Naive B cell (primary cell): ENCODE results near the gene GNB2. TPM values are rescaled to one million over a fixed set of nuclear protein-coding genes. Genes with fewer than 3 reads are reported as not detected.
A peak's percentile ranks its signal among the peaks of the same experiment; 100 is the strongest.

ENCODE experiments used
- ATAC-seq, 2 donors: fragments of 150-1000 bp; cut with Tn5 transposase; 2 replicates each; pipeline ENCODE4 v1.10.0; 2021; ENCODE audit warnings: low read depth in 2 of 2, mild to moderate bottlenecking in 2 of 2, moderate library complexity in 2 of 2
- DNase-seq: peaks from one replicate; pipeline ENCODE4 v3.0.0; 2022
- H3K27ac Mint-ChIP-seq, 6 donors: one replicate each; pipeline ENCODE4 v1.8.0; 2020 to 2022; ENCODE audit warnings: mild to moderate bottlenecking in 6 of 6, mixed read lengths in 6 of 6, moderate library complexity in 5 of 6, inconsistent platforms in 2 of 6
- H3K27me3 Mint-ChIP-seq, 3 donors: one replicate each; pipeline ENCODE4 v1.8.0; 2021 to 2022; ENCODE audit warnings: mixed read lengths in 3 of 3, mild to moderate bottlenecking in 1 of 3
- H3K36me3 Mint-ChIP-seq, 2 donors: one replicate each; pipeline ENCODE4 v1.8.0; 2020 to 2022; ENCODE audit warnings: mixed read lengths in 2 of 2, inconsistent platforms in 1 of 2, mild to moderate bottlenecking in 1 of 2
- H3K4me1 Mint-ChIP-seq, 3 donors: one replicate each; pipeline ENCODE4 v1.8.0; 2020 to 2022; ENCODE audit warnings: mixed read lengths in 3 of 3, inconsistent platforms in 1 of 3, mild to moderate bottlenecking in 1 of 3, moderate library complexity in 1 of 3
- H3K4me3 Mint-ChIP-seq, 8 donors: one replicate each; pipeline ENCODE4 v1.8.0; 2020 to 2022; ENCODE audit warnings: mild to moderate bottlenecking in 8 of 8, mixed read lengths in 8 of 8, moderate library complexity in 8 of 8, inconsistent platforms in 2 of 8
- H3K9me3 Mint-ChIP-seq, 7 donors: one replicate each; pipeline ENCODE4 v1.8.0; 2020 to 2022; ENCODE audit warnings: mixed read lengths in 7 of 7, mild to moderate bottlenecking in 5 of 7, inconsistent platforms in 2 of 7, moderate library complexity in 1 of 7
- polyA plus RNA-seq, 6 donors: library from polyadenylated mRNA; unstranded; fragments of 300-500 nt; fragmentation: Illumina TruSeq; gene quantifications; one replicate each; pipeline ENCODE4 v1.2.3, GENCODE V29; 2021; ENCODE audit warnings: low read depth in 6 of 6

GNB2 gene
- polyA plus RNA-seq, 6 donors from 2014 or later: 46.2 to 65.4 (median 56.2) TPM

DNA sequence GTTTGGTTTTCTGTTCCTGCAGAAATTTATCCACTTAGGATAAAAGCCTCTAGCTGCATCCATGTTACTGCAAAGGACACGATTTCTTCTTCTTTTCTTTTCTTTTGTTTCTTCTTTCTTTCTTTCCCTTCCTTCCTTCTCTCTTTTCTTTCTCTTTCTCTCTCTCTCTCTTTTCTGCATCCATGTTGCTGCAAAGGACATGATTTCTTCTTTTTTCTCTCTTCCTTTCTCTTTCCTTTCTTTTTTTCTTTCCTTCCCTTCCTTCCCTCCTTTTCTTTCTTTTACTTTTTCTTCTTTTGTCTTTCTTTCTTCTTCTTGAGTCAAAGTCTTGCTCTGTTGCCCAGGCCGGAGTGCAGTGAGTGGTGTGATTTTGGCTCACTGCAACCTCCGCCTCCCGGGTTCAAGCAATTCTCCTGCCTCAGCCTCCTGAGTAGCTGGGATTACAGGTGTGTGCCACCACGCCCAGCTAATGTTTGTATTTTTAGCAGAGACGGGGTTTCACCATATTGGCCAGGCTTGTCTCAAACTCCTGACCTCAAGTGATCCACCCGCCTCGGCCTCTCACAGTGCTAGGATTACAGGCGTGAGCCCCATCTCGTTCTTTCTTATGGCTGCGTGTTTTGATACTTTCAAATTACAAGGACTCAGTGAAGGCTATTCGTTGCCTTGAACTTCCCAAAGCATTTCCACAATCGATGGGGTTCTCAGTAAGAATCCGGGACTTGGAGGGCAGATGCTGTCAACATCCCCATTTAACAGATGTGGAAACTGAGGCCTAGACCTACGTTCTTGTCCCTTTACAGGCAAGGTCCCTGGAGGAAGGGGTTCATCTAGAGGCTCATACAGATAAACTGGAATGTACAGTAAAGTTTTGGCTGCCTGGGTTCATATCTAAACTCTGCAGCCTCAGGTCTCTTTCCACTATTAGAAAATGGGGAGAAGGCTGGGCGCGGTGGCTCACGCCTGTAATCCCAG is 1.9 kb upstream of the GNB2 start:
- H3K9me3 Mint-ChIP-seq: no peaks in the 10 kb centered on the region
- H3K4me1 Mint-ChIP-seq: peaks cover 12 to 27% (median 13%) of the 10 kb centered on the region in 3 donors
- no peak for ATAC-seq
- no peak overlapping the region for H3K27ac Mint-ChIP-seq
- peaks cover 0 to 5% (median 0%) of the 10 kb centered on the region in 3 donors for H3K27me3 Mint-ChIP-seq
- no peaks in the 10 kb centered on the region for H3K36me3 Mint-ChIP-seq
- H3K4me3 Mint-ChIP-seq: peak overlapping the region in 5 of 8 donors; percentile 57 to 97 (median 86)
- DNase-seq: no peak

DNA sequence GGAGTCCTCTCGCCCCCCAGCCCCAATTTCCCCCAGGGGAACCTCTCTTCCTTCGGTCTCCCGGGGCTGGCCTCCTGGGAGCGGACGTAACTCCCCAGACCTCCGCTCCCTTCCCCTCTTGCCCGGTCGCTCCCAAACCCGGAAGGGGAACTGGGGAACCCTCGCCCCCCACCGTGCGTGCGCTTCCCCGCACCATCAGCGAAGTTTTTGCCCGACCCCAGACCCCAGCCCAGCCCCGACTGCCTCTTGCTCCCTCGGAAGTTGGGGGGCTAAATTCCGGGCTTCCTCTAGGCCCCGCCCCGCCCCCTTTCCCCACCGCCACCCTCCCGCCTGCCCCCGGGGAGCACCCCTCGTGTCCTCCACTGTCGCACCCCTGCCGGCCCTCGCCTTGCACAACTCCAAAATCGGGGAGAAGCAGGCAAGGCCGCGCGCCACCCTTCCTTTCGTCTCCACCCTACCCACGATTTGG is 436 bp downstream of the GNB2 start:
- Mint-ChIP-seq H3K4me1 (peaks cover 11 to 34% (median 19%) of the 10 kb centered on the region in 3 donors), H3K36me3 (no peaks in the 10 kb centered on the region), H3K27ac (peak overlapping the region; percentile 70 to 98 (median 96)), H3K27me3 (no peaks in the 10 kb centered on the region), H3K4me3 (peak overlapping the region; percentile 91 to 100 (median 96)), H3K9me3 (no peaks in the 10 kb centered on the region)
- ATAC-seq (no peak), DNase-seq (peak; percentile 53)

DNA sequence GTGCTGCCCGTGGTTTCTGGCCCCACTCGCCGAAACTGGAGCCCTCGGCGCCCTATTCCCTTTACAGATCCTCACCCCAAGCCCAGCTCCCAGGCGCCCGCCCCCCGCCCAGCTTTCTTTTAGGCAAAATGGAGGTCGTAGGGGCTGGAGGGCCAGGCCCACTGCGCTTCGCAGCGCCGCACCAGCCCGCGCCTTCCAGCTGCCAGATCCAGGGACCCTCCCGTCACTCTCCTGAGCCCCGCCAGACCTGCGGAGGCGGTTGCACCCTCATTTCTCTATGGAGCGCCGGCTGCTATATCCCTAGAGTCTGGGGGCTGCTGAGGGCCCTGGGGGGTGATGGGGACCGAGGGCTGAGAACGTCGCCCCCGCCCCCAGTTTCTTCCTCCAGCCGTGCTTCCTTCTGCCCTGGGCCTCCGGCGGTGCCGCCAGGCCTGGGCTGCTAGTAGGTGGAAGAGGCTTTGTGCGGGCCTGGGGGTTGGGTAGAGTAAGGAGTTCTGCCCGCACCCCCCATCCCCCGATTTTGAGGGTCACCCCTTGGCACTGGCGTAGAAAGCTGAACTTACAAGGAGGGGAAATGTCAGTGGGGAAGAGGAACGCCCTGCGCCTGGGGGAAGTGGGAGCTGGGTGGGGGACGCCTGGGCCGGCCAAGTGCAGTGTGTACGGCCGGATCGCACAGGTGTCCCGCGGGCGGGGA is 1.0 kb downstream of the GNB2 start:
- Mint-ChIP-seq H3K4me3 (peak overlapping the region; percentile 91 to 100 (median 96)), H3K9me3 (no peaks in the 10 kb centered on the region), H3K27ac (peak overlapping the region; percentile 94 to 98 (median 96)), H3K4me1 (peaks cover 15 to 34% (median 19%) of the 10 kb centered on the region in 3 donors), H3K36me3 (no peaks in the 10 kb centered on the region), H3K27me3 (no peaks in the 10 kb centered on the region)
- DNase-seq: peak; percentile 50
- ATAC-seq: no peak

DNA sequence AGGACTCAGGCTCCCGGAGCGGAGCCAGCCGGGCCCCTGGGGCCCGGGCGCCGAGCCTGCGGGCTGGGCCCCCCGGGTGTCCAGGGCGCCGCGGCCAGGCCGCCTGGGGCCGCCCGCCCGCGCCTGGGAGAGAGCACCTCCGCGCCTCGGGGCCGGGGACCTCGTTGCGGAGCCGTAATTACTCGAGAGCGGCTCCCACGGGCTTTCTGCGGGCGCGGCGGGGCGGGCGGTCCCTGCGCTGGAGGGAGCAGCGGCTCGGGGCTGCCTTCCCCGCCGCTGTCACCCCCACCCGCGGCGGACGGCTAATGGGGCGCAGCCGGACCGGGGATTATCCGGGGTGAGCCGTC is 1.5 kb downstream of the GNB2 start:
- peak overlapping the region; percentile 91 to 100 (median 96) for H3K4me3 Mint-ChIP-seq
- H3K4me1 Mint-ChIP-seq: peaks cover 16 to 34% (median 19%) of the 10 kb centered on the region in 3 donors
- ATAC-seq (peak in 1 of 2 donors; percentile 2), DNase-seq (no peak)
- peak overlapping the region in 4 of 6 donors; percentile 70 to 97 (median 94) for H3K27ac Mint-ChIP-seq
- no peaks in the 10 kb centered on the region for H3K27me3 Mint-ChIP-seq
- no peaks in the 10 kb centered on the region for H3K9me3 Mint-ChIP-seq
- H3K36me3 Mint-ChIP-seq: no peaks in the 10 kb centered on the region

DNA sequence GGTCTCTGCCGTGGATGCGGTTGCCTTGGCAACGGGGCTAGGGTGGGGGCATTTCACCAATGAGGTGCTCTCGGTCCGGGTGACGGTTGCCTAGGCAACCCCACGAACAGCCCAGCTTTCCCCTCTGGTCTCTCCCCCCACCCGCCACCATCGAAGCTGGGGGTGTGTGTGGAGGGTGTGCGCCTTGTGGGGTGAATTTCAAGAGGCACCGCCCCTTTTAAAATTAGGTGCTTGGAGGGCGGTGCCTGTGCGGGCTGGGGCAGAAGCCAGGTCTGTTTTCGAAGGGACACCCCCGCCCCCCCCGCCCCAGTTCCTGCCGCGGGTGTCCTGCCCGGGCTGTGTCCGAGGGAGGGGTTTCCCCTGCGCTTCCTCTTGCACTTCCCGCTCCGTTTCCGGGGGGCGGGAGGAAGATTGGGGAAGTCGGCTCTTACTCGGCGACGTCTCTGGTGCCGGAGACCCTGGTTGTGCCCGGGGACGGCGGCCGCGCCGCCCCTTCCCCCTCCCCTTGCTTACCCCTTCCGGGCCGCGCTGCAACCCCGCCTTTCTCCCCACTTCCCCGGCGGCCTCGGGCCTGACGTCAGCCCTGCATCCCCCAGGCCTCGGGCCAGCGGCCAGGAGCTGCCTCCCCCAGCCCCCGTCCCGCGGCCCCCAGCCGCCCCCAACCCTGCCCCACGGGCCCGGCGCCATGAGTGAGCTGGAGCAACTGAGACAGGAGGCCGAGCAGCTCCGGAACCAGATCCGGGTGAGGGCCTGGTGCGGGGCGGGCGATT is 2.2 kb downstream of the GNB2 start:
- Mint-ChIP-seq H3K27ac (peak overlapping the region; percentile 70 to 98 (median 94)), H3K4me1 (peaks cover 19 to 34% (median 19%) of the 10 kb centered on the region in 3 donors), H3K27me3 (no peaks in the 10 kb centered on the region), H3K36me3 (no peaks in the 10 kb centered on the region), H3K9me3 (no peaks in the 10 kb centered on the region), H3K4me3 (peak overlapping the region; percentile 83 to 94 (median 90))
- ATAC-seq: peak; percentile 61 to 62
- peak; percentile 93 for DNase-seq

DNA sequence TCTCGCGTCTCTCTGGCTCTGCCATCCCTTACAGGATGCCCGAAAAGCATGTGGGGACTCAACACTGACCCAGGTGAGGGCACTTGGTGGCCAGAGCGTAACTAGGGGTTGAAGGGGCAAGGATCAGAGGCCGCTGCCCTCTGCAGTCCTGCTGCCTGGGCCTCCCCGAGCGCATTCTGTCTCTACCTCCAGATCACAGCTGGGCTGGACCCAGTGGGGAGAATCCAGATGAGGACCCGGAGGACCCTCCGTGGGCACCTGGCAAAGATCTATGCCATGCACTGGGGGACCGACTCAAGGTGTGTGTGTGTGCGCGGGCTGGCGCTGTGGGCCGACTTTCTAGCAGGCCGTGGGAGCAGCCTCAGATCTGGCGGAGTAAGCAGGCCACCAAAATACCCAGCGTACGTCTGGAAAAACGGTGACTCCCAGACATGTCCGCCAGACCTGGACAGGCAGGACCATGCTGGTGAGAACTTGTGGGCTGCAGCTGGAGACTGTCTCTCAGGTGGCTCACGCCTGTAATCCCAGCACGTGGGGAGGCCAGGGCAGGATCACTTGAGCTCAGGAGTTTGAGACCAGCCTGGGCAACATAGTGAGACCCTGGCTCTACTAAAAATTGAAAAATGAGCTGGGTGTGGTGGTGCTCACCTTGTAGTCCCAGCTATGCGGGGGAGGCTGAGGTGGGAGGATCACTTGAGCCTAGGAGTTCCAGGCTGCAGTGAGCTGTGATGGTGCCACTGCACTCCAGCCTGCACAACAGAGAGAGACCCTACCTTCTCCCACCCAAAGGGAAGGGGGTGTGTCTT is 3.2 kb downstream of the GNB2 start:
- H3K4me1 Mint-ChIP-seq: peaks cover 19 to 34% (median 19%) of the 10 kb centered on the region in 3 donors
- no peak for ATAC-seq

DNA sequence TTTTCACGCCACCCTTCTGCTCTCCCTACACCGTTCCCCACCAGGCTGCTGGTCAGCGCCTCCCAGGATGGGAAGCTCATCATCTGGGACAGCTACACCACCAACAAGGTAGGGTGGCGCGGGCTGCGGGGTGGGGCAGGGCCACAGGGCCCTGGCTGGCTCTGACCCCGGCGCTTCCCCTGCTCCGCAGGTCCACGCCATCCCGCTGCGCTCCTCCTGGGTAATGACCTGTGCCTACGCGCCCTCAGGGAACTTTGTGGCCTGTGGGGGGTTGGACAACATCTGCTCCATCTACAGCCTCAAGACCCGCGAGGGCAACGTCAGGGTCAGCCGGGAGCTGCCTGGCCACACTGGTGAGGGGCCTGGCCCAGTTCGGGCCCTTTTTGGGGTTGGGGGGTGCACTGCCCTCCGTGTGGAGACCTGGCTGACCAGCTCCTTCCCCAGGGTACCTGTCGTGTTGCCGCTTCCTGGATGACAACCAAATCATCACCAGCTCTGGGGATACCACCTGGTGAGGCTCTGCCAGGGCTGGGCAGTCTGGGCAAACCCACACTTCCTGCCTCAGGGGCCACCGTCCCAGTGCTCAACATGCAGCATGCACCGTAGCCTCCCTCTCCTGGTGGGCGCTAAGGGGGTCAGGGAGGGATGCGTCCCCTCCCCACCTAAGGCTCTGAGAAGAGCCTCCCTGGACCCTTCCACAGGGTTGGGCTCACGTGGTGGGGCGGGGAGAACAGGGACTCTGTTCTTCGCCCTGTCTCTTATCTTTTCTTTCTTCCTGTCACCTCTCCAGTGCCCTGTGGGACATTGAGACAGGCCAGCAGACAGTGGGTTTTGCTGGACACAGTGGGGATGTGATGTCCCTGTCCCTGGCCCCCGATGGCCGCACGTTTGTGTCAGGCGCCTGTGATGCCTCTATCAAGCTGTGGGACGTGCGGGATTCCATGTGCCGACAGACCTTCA is 4.0 kb downstream of the GNB2 start:
- Mint-ChIP-seq H3K27me3 (no peaks in the 10 kb centered on the region), H3K4me1 (peaks cover 16 to 34% (median 19%) of the 10 kb centered on the region in 3 donors)
- no peak for ATAC-seq

More for the DNA sequence above, 3.2 kb downstream of the GNB2 start:
- DNase-seq: no peak
- Mint-ChIP-seq H3K9me3 (no peaks in the 10 kb centered on the region), H3K27me3 (no peaks in the 10 kb centered on the region), H3K4me3 (peak overlapping the region; percentile 57 to 92 (median 80)), H3K27ac (peak overlapping the region; percentile 94 to 98 (median 96)), H3K36me3 (no peaks in the 10 kb centered on the region)

DNA sequence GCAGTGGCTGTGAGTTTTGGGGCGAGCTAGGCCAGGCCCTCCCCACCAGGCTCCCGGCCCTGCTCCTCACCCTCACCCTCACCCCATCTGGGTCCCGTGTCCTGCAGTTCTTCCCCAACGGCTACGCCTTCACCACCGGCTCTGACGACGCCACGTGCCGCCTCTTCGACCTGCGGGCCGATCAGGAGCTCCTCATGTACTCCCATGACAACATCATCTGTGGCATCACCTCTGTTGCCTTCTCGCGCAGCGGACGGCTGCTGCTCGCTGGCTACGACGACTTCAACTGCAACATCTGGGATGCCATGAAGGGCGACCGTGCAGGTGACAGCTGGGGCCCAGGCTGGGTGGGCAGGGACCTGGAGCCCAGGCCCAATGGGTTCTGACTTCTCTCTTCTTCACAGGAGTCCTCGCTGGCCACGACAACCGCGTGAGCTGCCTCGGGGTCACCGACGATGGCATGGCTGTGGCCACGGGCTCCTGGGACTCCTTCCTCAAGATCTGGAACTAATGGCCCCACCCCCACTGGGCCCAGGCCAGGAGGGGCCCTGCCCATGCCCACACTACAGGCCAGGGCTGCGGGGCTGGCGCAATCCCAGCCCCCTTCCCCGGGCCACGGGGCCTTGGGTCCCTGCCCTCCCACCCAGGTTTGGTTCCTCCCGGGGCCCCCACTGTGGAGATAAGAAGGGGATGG is 4.9 kb downstream of the GNB2 start:
- H3K4me3 Mint-ChIP-seq: peak overlapping the region in 2 of 8 donors; percentile 25 to 47
- peak overlapping the region in 5 of 6 donors; percentile 49 to 87 (median 76) for H3K27ac Mint-ChIP-seq
- H3K9me3 Mint-ChIP-seq: no peaks in the 10 kb centered on the region
- DNase-seq (no peak), ATAC-seq (no peak)
- no peaks in the 10 kb centered on the region for H3K27me3 Mint-ChIP-seq
- H3K4me1 Mint-ChIP-seq: peaks cover 12 to 28% (median 19%) of the 10 kb centered on the region in 3 donors
- H3K36me3 Mint-ChIP-seq: no peaks in the 10 kb centered on the region

More for the DNA sequence above, 4.0 kb downstream of the GNB2 start:
- peak overlapping the region in 4 of 6 donors; percentile 38 to 95 (median 89) for H3K27ac Mint-ChIP-seq
- peak overlapping the region in 3 of 8 donors; percentile 12 to 92 (median 72) for H3K4me3 Mint-ChIP-seq
- no peak for DNase-seq
- H3K9me3 Mint-ChIP-seq: no peaks in the 10 kb centered on the region
- H3K36me3 Mint-ChIP-seq: no peaks in the 10 kb centered on the region

DNA sequence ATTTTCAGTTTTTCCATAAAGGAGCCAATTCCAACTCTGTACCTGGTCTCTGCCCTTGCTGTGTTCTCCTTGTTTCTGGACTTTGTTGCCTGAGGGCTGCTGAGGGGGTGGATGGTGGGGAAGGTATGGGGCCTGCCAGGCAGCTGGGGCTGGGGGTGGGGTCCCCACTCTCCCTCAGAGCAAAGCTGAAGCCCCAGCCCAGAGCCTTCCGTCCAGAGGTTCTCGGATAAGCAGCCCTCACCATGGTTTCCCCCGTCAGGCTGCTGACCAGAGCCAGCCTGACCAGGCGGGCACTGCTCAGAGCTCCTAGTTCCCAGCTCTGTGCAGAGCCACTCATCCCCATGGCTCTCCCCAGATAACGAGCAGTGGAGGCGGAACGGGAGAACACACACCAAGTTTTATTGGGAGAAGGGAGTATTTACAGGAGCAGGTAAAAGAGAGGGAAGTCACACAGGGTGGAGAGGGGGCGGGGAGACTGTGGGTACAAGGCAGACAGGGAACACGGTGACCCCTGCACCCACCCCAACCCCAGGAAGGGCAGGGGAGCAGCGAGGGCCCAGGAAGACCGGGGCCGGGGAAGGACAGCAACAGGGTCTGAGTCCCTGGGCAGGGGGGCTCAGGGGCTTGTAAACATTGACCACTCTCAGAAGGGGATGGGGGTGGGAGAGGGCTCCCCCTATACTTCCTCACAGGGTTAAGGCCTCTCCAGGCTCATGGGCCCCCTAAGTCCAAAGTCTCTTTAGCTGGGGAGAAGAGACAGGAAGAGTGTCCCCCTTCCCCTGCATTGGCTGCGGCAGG is 5.8 kb downstream of the GNB2 start:
- Mint-ChIP-seq H3K27me3 (no peaks in the 10 kb centered on the region), H3K4me3 (no peak overlapping the region), H3K27ac (peak overlapping the region in 3 of 6 donors; percentile 47 to 89 (median 57)), H3K4me1 (peaks cover 12 to 23% (median 19%) of the 10 kb centered on the region in 3 donors), H3K36me3 (no peaks in the 10 kb centered on the region), H3K9me3 (no peaks in the 10 kb centered on the region)
- no peak for DNase-seq
- ATAC-seq: no peak

DNA sequence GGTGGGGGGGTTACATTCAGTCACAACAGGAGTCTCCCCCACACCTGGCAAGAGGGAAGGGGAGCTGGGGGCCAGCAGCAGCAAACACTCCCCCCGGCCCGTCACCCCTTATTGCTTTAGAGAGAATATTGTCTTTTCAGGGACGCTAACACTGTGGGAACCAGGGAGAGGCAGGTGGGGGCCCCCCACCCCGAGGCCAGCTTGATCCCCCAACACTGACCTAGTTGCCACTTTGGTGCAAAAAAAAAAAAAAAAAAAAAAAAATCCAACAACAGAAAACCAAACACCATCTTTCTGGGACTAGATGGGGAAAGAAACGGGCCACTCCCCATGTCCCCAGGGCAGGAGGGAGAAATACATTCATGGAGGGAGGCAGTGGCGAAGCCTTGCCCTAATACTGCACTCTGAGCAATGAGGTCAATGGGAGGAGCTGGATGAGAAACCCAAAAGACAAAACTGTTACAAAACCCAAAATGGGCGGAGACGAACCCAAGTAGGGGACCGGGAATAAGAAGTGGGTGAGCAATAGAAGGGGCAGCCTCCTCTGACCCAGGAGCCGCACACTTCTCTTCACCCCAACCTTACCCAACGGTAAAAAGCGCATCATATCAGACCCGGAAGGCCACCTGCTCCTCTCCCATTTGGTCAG is 6.5 kb downstream of the GNB2 start:
- H3K27ac Mint-ChIP-seq: peak overlapping the region in 4 of 6 donors; percentile 57 to 82 (median 76)
- H3K36me3 Mint-ChIP-seq: no peaks in the 10 kb centered on the region
- DNase-seq (no peak), ATAC-seq (no peak)
- H3K4me1 Mint-ChIP-seq: peaks cover 12 to 18% (median 16%) of the 10 kb centered on the region in 3 donors
- H3K9me3 Mint-ChIP-seq: no peaks in the 10 kb centered on the region
- H3K4me3 Mint-ChIP-seq: no peak overlapping the region
- no peaks in the 10 kb centered on the region for H3K27me3 Mint-ChIP-seq
